Activated CD4-positive, alpha-beta T cell treated with anti-CD3 and anti-CD28 coated beads, Interleukin-2, amount 50 U/mL, for 48 hours (primary cell): ENCODE measurements around the gene RTL9.
"Not testable (repeated sequence)": the region's sequence is repeated elsewhere in the genome, so short reads cannot be mapped to it uniquely, and the experiment has no call there.

Experiments
- DNase-seq, 2 experiments: peaks; one replicate each; pipeline ENCODE4 v3.0.0-alpha.2; 2020

Gene RTL9

GRCh38 chrX:110346681-110347080 lies 12.0 kb upstream of the RTL9 start:
- no peak for DNase-seq

- no peak for DNase-seq
Observed at GRCh38 chrX:110359273-110359672, 625 bp downstream of the RTL9 start.

GRCh38 chrX:110363244-110363643 lies 4.6 kb downstream of the RTL9 start:
- no peak for DNase-seq

GRCh38 chrX:110373310-110373709 lies 14.7 kb downstream of the RTL9 start:
- no peak for DNase-seq

GRCh38 chrX:110374559-110374958 lies 15.9 kb downstream of the RTL9 start:
- DNase-seq, result no peak

GRCh38 chrX:110381216-110381615 lies 22.6 kb downstream of the RTL9 start:
- DNase-seq, result no peak

GRCh38 chrX:110383414-110383813 lies 24.8 kb downstream of the RTL9 start:
- DNase-seq, result no peak

GRCh38 chrX:110384490-110384889 lies 25.8 kb downstream of the RTL9 start:
- no peak for DNase-seq

DNA sequence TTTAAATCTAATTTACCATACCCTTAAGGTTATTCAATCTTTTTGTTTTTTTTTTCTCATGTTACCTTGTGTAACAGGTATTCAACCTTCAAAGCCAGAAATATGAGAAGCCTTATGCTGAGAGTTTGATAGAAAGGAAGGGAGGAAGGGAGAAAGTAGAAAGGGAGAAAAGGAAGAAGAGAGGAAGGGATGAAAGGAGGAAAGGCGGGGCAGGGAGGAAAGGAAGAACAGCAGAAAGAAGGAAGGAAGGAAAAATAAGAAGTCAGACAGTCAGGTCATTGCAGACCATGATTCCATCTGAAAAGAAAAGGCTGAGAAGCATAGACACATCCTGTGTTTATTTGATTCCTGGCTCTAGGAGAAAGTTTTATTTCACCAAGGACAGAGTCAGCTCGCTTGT lies 30.9 kb downstream of the RTL9 start:
- no peak for DNase-seq

DNA sequence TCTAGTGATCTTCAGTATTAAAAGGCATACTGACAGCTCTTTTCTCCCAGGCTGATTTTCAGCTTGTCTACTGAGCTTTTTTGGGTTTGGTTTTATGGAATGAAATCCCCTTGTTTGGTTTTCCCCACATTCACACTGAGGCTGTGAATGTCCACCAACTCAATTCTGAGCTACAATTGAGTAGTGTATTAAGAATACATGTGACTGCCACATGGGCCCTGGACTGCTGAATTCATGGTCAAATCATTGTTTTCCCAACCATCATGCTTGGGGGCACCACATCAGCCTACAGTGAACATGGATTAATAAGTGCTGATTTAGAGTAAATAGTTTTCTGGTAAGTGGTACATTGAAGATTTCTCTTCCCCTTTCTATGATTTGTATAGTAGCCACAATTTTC lies 32.4 kb downstream of the RTL9 start:
- DNase-seq, result no peak

DNA sequence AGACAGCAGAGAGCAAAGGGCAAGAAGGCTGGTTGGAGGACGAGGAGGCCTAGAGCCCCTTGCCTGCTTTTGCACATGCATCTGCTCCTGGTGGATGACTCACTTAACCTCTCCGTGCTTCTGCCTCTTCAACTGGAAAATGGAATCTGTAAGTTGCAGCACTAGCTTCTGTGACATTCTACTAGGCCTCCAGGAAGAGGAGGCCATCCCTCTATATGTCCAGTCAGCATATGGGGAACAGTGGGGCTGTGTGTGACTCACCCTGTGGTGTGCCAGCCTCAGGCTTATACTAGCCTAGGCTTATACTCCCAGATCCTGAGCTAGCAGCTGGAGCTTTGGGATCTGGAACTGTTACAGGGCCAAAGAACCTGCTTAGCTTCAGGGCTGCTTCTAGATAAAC lies 36.0 kb downstream of the RTL9 start:
- no peak for DNase-seq

DNA sequence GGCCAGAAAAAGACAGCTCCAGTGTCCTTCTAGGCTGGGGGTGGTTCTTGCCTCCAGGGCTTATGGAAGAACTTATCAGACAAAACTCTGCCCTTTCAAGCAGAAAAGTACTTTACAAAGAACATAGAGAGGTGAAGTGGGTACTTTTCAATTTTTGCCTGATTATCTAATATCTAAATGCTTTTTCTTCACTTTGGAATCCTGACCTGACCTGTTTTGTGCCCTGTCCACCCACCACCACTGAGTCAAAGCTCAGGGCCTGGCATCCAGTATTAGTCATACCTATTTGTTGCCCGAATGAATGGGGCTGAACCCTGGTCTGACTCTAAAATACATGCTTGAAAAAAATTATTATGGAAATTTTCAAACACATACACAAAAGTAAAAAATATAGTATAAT lies 37.2 kb downstream of the RTL9 start:
- DNase-seq, result no peak

DNA sequence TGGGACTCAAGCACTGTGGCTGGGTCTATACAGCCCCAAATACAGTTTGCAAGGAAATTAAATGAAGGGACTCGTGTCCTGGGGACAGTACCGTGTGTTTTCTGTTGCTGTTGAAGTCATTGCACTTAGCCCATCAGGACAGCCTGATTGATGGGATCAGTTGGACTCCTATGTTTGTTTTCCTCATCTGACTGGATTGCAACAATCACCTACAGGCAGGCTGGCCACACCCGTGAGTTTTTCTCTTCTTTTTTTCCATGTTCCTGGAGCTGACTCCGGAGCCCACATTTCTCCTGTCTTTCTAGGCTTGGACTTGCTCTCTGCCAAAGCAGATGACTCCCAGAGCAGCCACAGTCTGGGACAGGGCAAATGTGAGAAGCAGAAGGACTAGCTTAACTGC lies 38.1 kb downstream of the RTL9 start:
- DNase-seq, result no peak

DNA sequence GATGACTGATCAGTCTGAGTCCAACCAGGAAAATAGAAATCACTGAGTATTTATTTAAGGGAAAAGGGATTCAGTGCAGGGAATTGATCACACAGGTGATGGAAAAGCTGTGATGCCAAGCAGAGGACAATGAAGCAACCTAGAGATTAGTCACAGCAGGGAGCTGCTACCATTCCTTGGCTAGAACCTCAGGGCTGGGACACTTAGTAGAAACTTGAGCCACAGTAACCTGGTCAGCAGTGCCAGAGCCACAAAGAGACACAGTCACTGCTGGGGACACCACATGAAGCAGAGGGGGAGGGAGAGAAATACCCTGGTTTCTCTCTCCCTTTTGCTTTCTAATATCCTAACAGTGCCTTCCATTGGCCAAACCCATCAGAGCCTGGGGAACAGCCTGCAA lies 38.7 kb downstream of the RTL9 start:
- no peak for DNase-seq

GRCh38 chrX:110397904-110398303 lies 39.3 kb downstream of the RTL9 start:
- DNase-seq, result no peak

DNA sequence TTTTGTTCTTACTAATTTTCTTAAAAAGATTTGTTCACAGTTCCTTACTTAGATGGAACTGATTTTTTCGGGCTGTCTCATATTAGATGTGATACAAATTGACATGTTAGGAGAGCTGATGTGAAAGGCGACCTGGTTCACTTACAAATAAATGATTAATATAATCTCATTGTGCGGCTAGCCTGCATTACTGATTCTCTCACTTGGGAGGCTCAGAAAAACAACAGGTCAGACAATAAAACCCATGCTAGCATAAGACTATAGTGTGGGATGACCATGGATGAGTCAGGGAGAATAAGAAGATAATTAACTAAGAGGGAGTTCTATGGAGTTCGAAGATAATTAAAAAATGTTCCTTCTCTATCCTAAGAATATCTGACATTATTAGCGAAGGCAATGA lies 40.8 kb downstream of the RTL9 start:
- DNase-seq, result no peak

DNA sequence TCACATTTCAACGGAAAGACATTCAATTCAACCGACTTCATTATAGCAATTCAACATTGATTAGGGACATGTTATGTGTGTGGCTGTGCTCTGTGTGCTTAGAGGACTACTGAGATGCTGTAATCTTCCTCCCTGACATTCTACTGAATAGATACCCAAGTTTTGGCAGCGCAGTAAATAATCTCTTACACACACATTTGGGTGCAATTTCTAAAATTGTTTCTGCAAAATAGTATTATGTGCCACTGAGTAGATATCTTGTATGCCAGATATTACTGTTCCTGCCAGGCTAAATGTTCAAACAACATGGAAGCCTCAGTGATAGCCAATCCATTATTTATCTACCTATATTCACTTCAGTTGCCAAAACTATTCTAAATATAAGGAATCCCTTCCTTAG lies 41.3 kb downstream of the RTL9 start:
- DNase-seq, result no peak

GRCh38 chrX:110401135-110401534 lies 42.5 kb downstream of the RTL9 start:
- no peak for DNase-seq

- DNase-seq, result no peak
Observed at GRCh38 chrX:110402091-110402849, 43.6 kb downstream of the RTL9 start.

DNA sequence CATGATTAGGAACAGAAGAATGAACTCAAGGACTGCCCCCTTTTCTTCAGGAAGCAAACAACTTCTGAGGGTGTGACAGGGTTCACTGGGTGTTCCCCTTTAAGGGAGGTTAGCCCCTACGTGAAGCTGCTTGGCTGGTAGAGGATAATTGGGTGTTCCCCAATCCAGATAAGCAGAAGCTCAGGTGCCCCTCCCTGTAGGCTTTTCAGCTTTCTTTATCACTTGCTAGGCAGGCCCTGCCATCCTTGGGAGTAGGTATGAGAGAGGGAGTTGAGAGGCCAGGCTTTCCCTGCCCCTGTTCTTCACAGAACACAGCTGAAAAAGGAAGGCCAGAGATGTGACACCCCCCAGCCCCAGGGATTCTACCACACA lies 44.2 kb downstream of the RTL9 start:
- DNase-seq, result no peak

GRCh38 chrX:110403441-110404238 lies 45.0 kb downstream of the RTL9 start:
- no peak for DNase-seq

GRCh38 chrX:110404376-110404775 lies 45.7 kb downstream of the RTL9 start:
- no peak for DNase-seq

DNA sequence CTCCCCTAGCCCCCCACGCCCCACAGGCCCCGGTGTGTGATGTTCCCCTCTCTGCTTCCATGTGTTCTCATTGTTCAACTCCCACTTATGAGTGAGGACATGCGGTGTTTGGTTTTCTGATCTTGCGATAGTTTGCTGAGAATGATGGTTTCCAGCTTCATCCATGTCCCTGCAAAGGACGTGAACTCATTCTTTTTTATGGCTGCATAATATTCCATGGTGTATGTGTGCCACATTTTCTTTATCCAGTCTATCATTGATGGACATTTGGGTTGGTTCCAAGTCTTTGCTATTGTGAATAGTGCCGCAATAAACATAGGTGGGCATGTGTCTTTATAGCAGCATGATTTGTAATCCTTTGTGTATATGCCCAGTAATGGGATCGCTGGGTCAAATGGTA lies 47.6 kb downstream of the RTL9 start:
- DNase-seq, result not testable (repeated sequence)

GRCh38 chrX:110406822-110407221 lies 48.2 kb downstream of the RTL9 start:
- DNase-seq, result no peak
